Fibroblast of lung (primary cell): ENCODE results near the gene ADRM1. TPM values are rescaled to one million over a fixed set of nuclear protein-coding genes. Genes with fewer than 3 reads are reported as not detected.

Experiments
- DNase-seq, 2 donors: peaks; one replicate each; pipeline versions ENCODE4 v3.0.0 to v3.0.0-alpha.2; 2010; ENCODE audit warnings: low read depth in 2 of 2
- H2AFZ ChIP-seq: 2 replicates; pipeline ENCODE4 v1.5.1; 2012; ENCODE audit warnings: low read length, control low read depth, inconsistent platforms
- H3K27ac ChIP-seq: 2 replicates; pipeline ENCODE4 v1.5.1; 2011; ENCODE audit warnings: low read length, control low read depth; ENCODE audit not compliant: insufficient read depth
- H3K27me3 ChIP-seq: 2 replicates; pipeline ENCODE4 v1.5.1; 2011; ENCODE audit warnings: mild to moderate bottlenecking, low read length; ENCODE audit not compliant: control insufficient read depth, insufficient read depth
- H3K36me3 ChIP-seq: 2 replicates; pipeline ENCODE4 v1.5.1; 2011; ENCODE audit warnings: low read length; ENCODE audit not compliant: control insufficient read depth, insufficient read depth
- H3K4me1 ChIP-seq: 2 replicates; pipeline ENCODE4 v1.5.1; 2011; ENCODE audit warnings: low read length; ENCODE audit not compliant: control insufficient read depth, insufficient read depth; ENCODE audit errors: extremely low read depth
- H3K4me2 ChIP-seq: 2 replicates; pipeline ENCODE4 v1.5.1; 2011; ENCODE audit warnings: low read length, control low read depth; ENCODE audit not compliant: insufficient read depth; ENCODE audit errors: extremely low read depth
- H3K4me3 ChIP-seq, 4 experiments: fragments of 200-600 bp in 1 of 4; sonication (generic) in 1 of 4; replicated peaks in 1 of 4; 2 replicates each; pipeline ENCODE4 v1.5.1; 2011 to 2016; ENCODE audit warnings: low read length in 4 of 4, low read depth in 3 of 4, mild to moderate bottlenecking in 3 of 4, control low read depth in 2 of 4, inconsistent platforms in 1 of 4, mixed read lengths in 1 of 4; ENCODE audit not compliant: insufficient read depth in 1 of 4; ENCODE audit errors: control extremely low read depth in 1 of 4
- H3K79me2 ChIP-seq: 2 replicates; pipeline ENCODE4 v1.5.1; 2012; ENCODE audit warnings: mild to moderate bottlenecking, low read length, inconsistent platforms; ENCODE audit not compliant: control insufficient read depth, insufficient read depth
- H3K9ac ChIP-seq: 2 replicates; pipeline ENCODE4 v1.5.1; 2011; ENCODE audit warnings: mild to moderate bottlenecking, low read length, control low read depth; ENCODE audit not compliant: insufficient read depth
- H3K9me3 ChIP-seq: 2 replicates; pipeline ENCODE4 v1.5.1; 2012; ENCODE audit warnings: low read depth, low read length; ENCODE audit not compliant: control insufficient read depth, insufficient read depth
- H4K20me1 ChIP-seq: 2 replicates; pipeline ENCODE4 v1.5.1; 2011; ENCODE audit warnings: low read length; ENCODE audit not compliant: control insufficient read depth, insufficient read depth; ENCODE audit errors: extremely low read depth
- EZH2 ChIP-seq: IDR thresholded peaks from 2 replicates; pipeline ENCODE4 v1.5.1; 2012; ENCODE audit warnings: low read length, control low read depth, mild to moderate bottlenecking; ENCODE audit errors: missing control alignments
- polyA plus RNA-seq, 2 donors: library from polyadenylated mRNA; depleted of rRNA in 1 of 2; stranded (reverse) in 1 of 2; unstranded in 1 of 2; fragments of >200 nt; gene quantifications; 2 replicates each; pipeline ENCODE4 v1.2.1, GENCODE V29; 2011 to 2012; ENCODE audit warnings: missing spikeins in 1 of 2
- total RNA-seq: library from RNA; depleted of rRNA; stranded (reverse); fragments of >200 nt; gene quantifications from 2 replicates; pipeline ENCODE4 v1.2.1, GENCODE V29; 2014
- TF ChIP-seq, protein P1 (sequence below), 2 donors: IDR thresholded peaks in 1 of 2; conservative IDR thresholded peaks in 1 of 2; 1 replicate in 1 of 2; 2 replicates in 1 of 2; pipeline ENCODE4 v1.5.1; 2011 to 2012; ENCODE audit warnings: low read length in 2 of 2, control low read depth in 1 of 2, inconsistent platforms in 1 of 2, low read depth in 1 of 2, mild to moderate bottlenecking in 1 of 2

ADRM1 gene
- total and polyA plus RNA-seq, 2 donors (not counting 1 experiment from before 2014, with no cell fraction given) = 41.2 to 71.3 TPM

DNA sequence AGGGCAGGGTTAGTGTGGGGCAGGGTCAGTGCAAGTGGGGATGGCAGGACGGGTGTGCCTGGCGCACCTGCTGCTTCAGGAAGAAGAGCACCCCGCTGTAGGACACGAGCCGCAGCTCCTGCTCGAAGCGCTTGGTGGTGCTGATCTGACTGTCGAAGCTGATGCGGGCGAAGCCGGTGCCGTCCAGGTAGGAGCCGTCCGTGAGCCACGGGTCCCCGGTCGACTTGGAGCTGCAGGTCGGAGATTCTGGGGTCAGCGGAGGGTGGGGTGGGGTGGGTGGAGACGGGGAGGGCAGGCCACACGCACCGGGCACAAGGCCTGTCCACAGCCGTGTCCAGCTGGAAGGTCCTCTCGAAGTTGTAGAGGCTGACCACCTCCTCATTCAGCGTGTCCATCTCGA lies 10.2 kb downstream of the ADRM1 start:
- no peak for DNase-seq
- H3K4me1 ChIP-seq = no peaks in the 10 kb centered on the region
- peaks cover 55% of the 10 kb centered on the region for H3K36me3 ChIP-seq

DNA sequence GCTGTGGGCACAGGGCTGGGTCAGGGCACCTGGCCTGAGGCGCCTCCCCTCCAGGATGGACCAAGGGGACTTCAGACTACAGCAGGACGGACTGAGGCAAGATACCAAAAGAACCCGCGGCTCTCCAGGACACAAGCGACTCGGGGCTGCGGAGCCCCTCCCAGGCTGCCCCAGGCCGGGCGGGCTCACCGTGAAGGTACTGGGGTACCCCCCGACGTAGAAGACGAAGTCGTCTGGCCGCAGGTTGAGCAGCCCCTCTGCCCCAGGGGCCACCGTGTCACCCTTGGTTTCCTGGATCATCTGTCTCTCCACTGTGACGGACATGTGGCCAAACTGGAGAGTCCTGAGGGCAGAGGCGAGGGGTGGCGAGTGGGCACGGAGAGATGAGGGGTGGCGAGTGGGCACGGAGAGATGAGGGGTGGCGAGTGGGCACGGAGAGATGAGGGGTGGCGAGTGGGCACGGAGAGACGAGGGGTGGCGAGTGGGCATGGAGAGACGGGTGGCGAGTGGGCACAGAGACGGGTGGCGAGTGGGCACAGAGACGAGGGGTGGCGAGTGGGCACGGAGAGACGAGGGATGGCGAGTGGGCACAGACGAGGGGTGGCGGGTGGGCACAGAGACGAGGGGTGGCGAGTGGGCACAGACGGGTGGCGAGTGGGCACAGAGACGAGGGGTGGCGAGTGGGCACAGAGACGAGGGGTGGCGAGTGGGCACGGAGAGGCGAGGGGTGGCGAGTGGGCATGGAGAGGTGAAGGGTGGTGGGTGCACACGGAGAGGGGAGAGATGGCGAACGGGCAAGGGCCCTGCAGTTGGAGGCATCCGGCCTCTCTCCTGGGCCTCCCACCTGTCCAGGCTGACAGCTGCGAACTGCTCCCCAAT lies 10.9 kb downstream of the ADRM1 start:
- H3K27ac ChIP-seq = no peak overlapping the region
- TF ChIP-seq EZH2 = no peak
- TF ChIP-seq, protein P1, sequence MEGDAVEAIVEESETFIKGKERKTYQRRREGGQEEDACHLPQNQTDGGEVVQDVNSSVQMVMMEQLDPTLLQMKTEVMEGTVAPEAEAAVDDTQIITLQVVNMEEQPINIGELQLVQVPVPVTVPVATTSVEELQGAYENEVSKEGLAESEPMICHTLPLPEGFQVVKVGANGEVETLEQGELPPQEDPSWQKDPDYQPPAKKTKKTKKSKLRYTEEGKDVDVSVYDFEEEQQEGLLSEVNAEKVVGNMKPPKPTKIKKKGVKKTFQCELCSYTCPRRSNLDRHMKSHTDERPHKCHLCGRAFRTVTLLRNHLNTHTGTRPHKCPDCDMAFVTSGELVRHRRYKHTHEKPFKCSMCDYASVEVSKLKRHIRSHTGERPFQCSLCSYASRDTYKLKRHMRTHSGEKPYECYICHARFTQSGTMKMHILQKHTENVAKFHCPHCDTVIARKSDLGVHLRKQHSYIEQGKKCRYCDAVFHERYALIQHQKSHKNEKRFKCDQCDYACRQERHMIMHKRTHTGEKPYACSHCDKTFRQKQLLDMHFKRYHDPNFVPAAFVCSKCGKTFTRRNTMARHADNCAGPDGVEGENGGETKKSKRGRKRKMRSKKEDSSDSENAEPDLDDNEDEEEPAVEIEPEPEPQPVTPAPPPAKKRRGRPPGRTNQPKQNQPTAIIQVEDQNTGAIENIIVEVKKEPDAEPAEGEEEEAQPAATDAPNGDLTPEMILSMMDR (conservative IDR thresholded peaks at IDR 0.05 in 1 of 2, IDR thresholded peaks at IDR 0.05 in 1 of 2; ENCODE audit: low read depth in 1 of 2, low read length in 2 of 2) = no peak
- H3K9ac ChIP-seq = no peak overlapping the region
- H3K36me3 ChIP-seq = peaks cover 50% of the 10 kb centered on the region
- H3K4me1 ChIP-seq = no peaks in the 10 kb centered on the region
- no peaks in the 10 kb centered on the region for H3K27me3 ChIP-seq
- H3K4me3 ChIP-seq = no peak overlapping the region
- no peaks in the 10 kb centered on the region for H3K9me3 ChIP-seq
- no peak overlapping the region for H3K4me2 ChIP-seq
- no peak overlapping the region for H2AFZ ChIP-seq
- no peaks in the 10 kb centered on the region for H3K79me2 ChIP-seq
- no peak for DNase-seq
- H4K20me1 ChIP-seq = no peaks in the 10 kb centered on the region

More for the DNA sequence above, 10.2 kb downstream of the ADRM1 start:
- no peak for TF ChIP-seq EZH2
- TF ChIP-seq, protein P1 (conservative IDR thresholded peaks at IDR 0.05 in 1 of 2, IDR thresholded peaks at IDR 0.05 in 1 of 2; ENCODE audit: low read depth in 1 of 2, low read length in 2 of 2) = no peak
- Histone ChIP-seq H3K9me3 (no peaks in the 10 kb centered on the region), H3K4me3 (no peak overlapping the region), H3K27ac (no peak overlapping the region), H3K9ac (no peak overlapping the region), H2AFZ (no peak overlapping the region), H3K79me2 (no peaks in the 10 kb centered on the region), H3K4me2 (no peak overlapping the region), H4K20me1 (no peaks in the 10 kb centered on the region), H3K27me3 (no peaks in the 10 kb centered on the region)

DNA sequence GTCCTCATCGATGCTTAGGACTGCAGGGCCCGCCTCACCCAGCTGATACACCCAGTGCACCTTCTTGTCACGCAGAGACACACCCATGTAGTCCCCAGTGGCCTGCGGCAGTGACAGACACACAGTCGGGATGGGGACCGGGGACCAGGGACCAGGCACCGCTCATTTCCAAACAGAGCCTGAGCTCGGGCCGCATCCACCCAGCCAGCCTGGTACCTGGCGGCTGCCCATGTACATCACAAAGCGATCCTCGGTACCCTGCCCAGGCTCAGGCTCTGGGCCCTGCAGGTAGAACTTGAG lies 11.5 kb downstream of the ADRM1 start:
- Histone ChIP-seq H3K36me3 (peaks cover 54% of the 10 kb centered on the region), H3K4me2 (no peak overlapping the region), H4K20me1 (no peaks in the 10 kb centered on the region), H3K79me2 (no peaks in the 10 kb centered on the region), H3K27ac (no peak overlapping the region), H3K4me1 (no peaks in the 10 kb centered on the region), H3K9me3 (no peaks in the 10 kb centered on the region), H3K9ac (no peak overlapping the region), H2AFZ (no peak overlapping the region), H3K27me3 (no peaks in the 10 kb centered on the region), H3K4me3 (no peak overlapping the region)
- DNase-seq = no peak
- no peak for TF ChIP-seq EZH2
- TF ChIP-seq, protein P1 (conservative IDR thresholded peaks at IDR 0.05 in 1 of 2, IDR thresholded peaks at IDR 0.05 in 1 of 2; ENCODE audit: low read depth in 1 of 2, low read length in 2 of 2) = no peak
